ENCODE data around the gene TBL1Y. TPM values are rescaled to one million over a fixed set of nuclear protein-coding genes. Genes with fewer than 3 reads are reported as not detected.
"Not testable (repeated sequence)": the region's sequence is repeated elsewhere in the genome, so short reads cannot be mapped to it uniquely, and the experiment has no call there.

The TBL1Y gene
- total RNA-seq, 2 donors from 2014 or later = 9.4 to 11.3 TPM

DNA sequence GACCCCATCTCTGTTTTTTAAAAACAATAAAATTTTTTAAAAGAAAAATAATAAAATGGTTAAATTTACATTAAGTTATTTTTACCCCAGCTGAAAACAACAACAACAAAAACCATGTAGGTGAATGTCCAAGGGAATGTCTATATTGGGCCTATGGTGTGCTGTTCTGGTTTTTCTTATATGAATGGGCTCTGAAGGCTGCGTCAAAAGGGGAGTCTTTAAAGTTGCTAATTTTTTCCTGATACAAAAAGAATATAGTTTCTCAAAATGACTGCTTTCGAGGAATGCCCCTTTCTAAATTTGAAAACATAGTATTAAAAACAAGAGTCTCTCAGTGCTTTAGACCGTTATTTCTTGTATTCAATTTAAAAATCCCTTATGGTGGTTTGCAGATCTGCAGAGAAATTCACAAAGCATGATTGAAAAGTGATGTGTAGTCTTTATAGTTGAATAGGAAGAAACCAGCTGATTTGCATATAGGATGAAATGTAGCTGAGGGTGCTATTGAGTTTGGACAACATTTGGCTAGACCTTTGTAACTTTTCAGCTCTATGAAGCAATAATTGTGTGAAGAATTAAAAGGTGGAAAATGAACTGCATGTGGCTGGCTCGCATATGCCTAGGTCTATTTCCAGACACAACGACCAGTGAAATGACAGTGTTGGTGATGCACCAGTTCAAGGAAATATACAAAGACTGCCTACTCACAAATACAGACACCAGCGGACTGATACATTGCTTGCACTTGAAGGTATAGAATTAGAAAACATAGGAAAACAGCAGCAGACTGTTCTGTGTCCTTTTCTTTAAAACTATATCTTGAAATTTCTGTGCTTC lies 107.0 kb downstream of the TBL1Y start:
- DNase-seq (ENCODE audit: low spot score) = no peak
- no peaks in the 10 kb centered on the region for H3K36me3 ChIP-seq
- H3K9me3 ChIP-seq = no peaks in the 10 kb centered on the region
- TF ChIP-seq POLR2AphosphoS5 (IDR thresholded peaks at IDR 0.05) = no peak
- TF ChIP-seq CTCF (IDR thresholded peaks at IDR 0.05) = no peak
- no peak for TF ChIP-seq POLR2A (IDR thresholded peaks at IDR 0.05)
- H3K4me1 ChIP-seq (replicated peaks) = no peaks in the 10 kb centered on the region
- no peaks in the 10 kb centered on the region for H3K27me3 ChIP-seq (replicated peaks; ENCODE audit: insufficient read depth)
- 92% methylated on average over 6 of the region's 6 CpGs for WGBS
- intact Hi-C loops (cut with DNase I) = no loop called here
- H3K27ac ChIP-seq = no peak overlapping the region
- no peak overlapping the region for H3K4me3 ChIP-seq

- TF ChIP-seq POLR2A (IDR thresholded peaks at IDR 0.05) = no peak
- no peak for TF ChIP-seq POLR2AphosphoS5 (IDR thresholded peaks at IDR 0.05)
- TF ChIP-seq CTCF (IDR thresholded peaks at IDR 0.05) = no peak
- H3K36me3 ChIP-seq = no peaks in the 10 kb centered on the region
- no peak for DNase-seq (ENCODE audit: low spot score)
- no peaks in the 10 kb centered on the region for H3K4me1 ChIP-seq (replicated peaks)
- no peak overlapping the region for H3K27ac ChIP-seq
- no peaks in the 10 kb centered on the region for H3K27me3 ChIP-seq (replicated peaks; ENCODE audit: insufficient read depth)
- no peaks in the 10 kb centered on the region for H3K9me3 ChIP-seq
- intact Hi-C loops (cut with DNase I) = no loop called here
- no peak overlapping the region for H3K4me3 ChIP-seq
Measured at GRCh38 chrY:7039037-7039436, 128.5 kb downstream of the TBL1Y start.

DNA sequence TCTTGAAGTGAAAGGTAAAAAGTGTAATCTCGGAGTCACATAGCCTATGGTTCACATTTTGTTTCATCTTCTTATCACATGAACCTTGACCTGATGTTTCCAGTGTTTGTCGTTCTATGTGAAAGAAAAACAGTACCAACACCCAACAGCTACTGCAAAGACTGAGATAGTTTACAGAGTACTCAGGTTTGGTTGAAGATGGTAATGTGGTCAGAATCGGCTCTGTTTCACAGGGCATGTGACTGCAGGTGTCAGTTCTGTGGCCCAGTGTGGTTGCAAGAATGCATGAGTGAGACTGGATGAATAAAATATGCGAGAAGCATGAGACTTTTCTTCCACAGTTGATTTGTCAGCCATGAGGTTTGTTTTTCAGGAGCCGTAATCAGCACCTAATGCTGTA lies 130.2 kb downstream of the TBL1Y start:
- Histone ChIP-seq H3K27ac (no peak overlapping the region), H3K9me3 (no peaks in the 10 kb centered on the region), H3K4me1 (replicated peaks) (no peaks in the 10 kb centered on the region), H3K36me3 (no peaks in the 10 kb centered on the region), H3K4me3 (no peak overlapping the region), H3K27me3 (replicated peaks; ENCODE audit: insufficient read depth) (no peaks in the 10 kb centered on the region)
- WGBS = 94% methylated on average over 5 of the region's 5 CpGs
- intact Hi-C loops (cut with DNase I) = no loop called here
- TF ChIP-seq POLR2AphosphoS5 (IDR thresholded peaks at IDR 0.05) (no peak), POLR2A (IDR thresholded peaks at IDR 0.05) (no peak), CTCF (IDR thresholded peaks at IDR 0.05) (no peak)
- DNase-seq (ENCODE audit: low spot score) = no peak

DNA sequence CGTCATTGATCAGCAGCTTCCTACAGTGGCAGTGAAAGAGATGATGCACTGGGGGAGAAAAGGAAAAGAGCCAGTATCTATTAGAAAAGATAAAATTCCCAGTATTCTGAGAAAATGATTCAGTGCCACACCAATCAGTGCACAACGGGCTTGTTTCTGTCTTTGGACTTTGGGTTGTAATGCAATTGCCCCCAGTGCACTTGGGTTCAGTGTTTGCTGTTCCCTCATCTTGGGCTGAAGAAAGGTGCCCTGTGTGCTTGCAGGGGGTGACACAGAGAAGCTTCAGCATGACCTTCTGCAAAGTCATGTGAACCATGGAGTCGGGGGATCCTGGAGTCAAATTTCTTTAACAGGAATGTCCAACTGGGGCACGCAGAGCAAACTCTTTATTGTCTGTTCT lies 131.5 kb downstream of the TBL1Y start:
- TF ChIP-seq POLR2AphosphoS5 (IDR thresholded peaks at IDR 0.05) (no peak), CTCF (IDR thresholded peaks at IDR 0.05) (no peak), POLR2A (IDR thresholded peaks at IDR 0.05) (no peak)
- no peak overlapping the region for H3K4me3 ChIP-seq
- H3K27me3 ChIP-seq (replicated peaks; ENCODE audit: insufficient read depth) = no peaks in the 10 kb centered on the region
- no peaks in the 10 kb centered on the region for H3K9me3 ChIP-seq
- DNase-seq (ENCODE audit: low spot score) = no peak
- 77% methylated on average over 4 of the region's 4 CpGs for WGBS
- no peak overlapping the region for H3K27ac ChIP-seq
- H3K4me1 ChIP-seq (replicated peaks) = no peaks in the 10 kb centered on the region
- intact Hi-C loops (cut with DNase I) = no loop called here
- H3K36me3 ChIP-seq = no peaks in the 10 kb centered on the region

- 25% methylated on average over 3 of the region's 3 CpGs for WGBS
Measured at GRCh38 chrY:7052461-7052860, 142.0 kb downstream of the TBL1Y start.

More at GRCh38 chrY:7052461-7052860, 142.0 kb downstream of the TBL1Y start:
- H3K36me3 ChIP-seq; H3K4me3 ChIP-seq; H3K9me3 ChIP-seq; intact Hi-C loops (cut with DNase I); H3K27me3 ChIP-seq (replicated peaks; ENCODE audit: insufficient read depth); H3K4me1 ChIP-seq (replicated peaks): not testable (repeated sequence)
- H3K27ac ChIP-seq = peak overlapping the region; percentile 36 to 60
- peak; percentile 49 for DNase-seq (ENCODE audit: low spot score)
- peak; percentile 61 for TF ChIP-seq POLR2AphosphoS5 (IDR thresholded peaks at IDR 0.05)
